ENCODE data around the gene SYT1.

Gene SYT1

DNA sequence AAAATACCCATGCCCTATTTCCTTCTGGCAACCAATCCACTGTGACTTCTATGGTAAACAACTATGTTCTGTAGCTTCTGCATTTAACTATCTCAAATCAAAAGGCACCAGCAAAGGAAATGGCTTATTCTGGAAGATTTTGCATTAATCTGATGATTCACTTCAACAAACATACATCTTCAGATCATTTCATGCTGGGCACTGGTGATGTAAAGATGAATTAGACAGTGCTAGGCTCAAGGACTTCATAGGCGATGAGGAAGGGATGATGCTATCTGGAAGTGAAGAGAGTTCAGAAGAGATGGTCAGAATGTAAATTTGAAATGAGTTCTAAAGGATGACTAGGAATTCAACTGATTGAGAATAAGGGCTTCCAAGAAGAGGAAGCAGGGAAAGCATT, 462.9 kb downstream of the SYT1 start:
- Histone ChIP-seq H3K4me3 (ENCODE audit: low read depth, low read length) (no peak overlapping the region), H3K36me3 (ENCODE audit: control insufficient read depth in 2 of 2, insufficient read depth in 1 of 2, low read length in 2 of 2) (no peaks in the 10 kb centered on the region), H3K27ac (ENCODE audit: extremely low read depth, low read depth, low read length) (no peak overlapping the region), H3K9me3 (ENCODE audit: control insufficient read depth, insufficient read depth, low read depth, low read length) (no peaks in the 10 kb centered on the region), H3K4me1 (ENCODE audit: control insufficient read depth, insufficient read depth, low read length) (no peaks in the 10 kb centered on the region)
- TF ChIP-seq ZNF433 (tag by site-specific recombination; IDR thresholded peaks at IDR 0.05; ENCODE audit: low read depth) (no peak), BCL11B (tag by site-specific recombination; IDR thresholded peaks at IDR 0.05; ENCODE audit: low read depth) (no peak), ZNF16 (tag by site-specific recombination; IDR thresholded peaks at IDR 0.05; ENCODE audit: low read depth) (no peak), ZNF48 (tag by site-specific recombination; IDR thresholded peaks at IDR 0.05) (no peak), ZNF654 (tag by site-specific recombination; IDR thresholded peaks at IDR 0.05; ENCODE audit: low read depth) (no peak), ZNF239 (tag by site-specific recombination; IDR thresholded peaks at IDR 0.05) (no peak), ZBTB7A (tag by site-specific recombination; IDR thresholded peaks at IDR 0.05; ENCODE audit: low read depth) (no peak), ZNF791 (tag by site-specific recombination; IDR thresholded peaks at IDR 0.05) (no peak), ZNF341 (tag by site-specific recombination; IDR thresholded peaks at IDR 0.05; ENCODE audit: low read depth) (no peak), ZNF558 (tag by site-specific recombination; IDR thresholded peaks at IDR 0.05) (no peak), ZFP69B (tag by site-specific recombination; IDR thresholded peaks at IDR 0.05) (no peak), ZNF169 (tag by site-specific recombination; IDR thresholded peaks at IDR 0.05) (no peak), BCL11A (tag by site-specific recombination; IDR thresholded peaks at IDR 0.05; ENCODE audit: low read depth) (no peak)
- TF ChIP-seq, protein P1, sequence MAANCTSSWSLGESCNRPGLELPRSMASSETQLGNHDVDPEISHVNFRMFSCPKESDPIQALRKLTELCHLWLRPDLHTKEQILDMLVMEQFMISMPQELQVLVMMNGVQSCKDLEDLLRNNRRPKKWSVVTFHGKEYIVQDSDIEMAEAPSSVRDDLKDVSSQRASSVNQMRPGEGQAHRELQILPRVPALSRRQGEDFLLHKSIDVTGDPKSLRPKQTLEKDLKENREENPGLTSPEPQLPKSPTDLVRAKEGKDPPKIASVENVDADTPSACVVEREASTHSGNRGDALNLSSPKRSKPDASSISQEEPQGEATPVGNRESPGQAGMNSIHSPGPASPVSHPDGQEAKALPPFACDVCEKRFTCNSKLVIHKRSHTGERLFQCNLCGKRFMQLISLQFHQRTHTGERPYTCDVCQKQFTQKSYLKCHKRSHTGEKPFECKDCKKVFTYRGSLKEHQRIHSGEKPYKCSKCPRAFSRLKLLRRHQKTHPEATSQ (tag by site-specific recombination; IDR thresholded peaks at IDR 0.05), result no peak
- TF ChIP-seq, protein P2, sequence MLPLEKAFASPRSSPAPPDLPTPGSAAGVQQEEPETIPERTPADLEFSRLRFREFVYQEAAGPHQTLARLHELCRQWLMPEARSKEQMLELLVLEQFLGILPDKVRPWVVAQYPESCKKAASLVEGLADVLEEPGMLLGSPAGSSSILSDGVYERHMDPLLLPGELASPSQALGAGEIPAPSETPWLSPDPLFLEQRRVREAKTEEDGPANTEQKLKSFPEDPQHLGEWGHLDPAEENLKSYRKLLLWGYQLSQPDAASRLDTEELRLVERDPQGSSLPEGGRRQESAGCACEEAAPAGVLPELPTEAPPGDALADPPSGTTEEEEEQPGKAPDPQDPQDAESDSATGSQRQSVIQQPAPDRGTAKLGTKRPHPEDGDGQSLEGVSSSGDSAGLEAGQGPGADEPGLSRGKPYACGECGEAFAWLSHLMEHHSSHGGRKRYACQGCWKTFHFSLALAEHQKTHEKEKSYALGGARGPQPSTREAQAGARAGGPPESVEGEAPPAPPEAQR (tag by site-specific recombination; IDR thresholded peaks at IDR 0.05), result no peak
- TF ChIP-seq, protein P3, sequence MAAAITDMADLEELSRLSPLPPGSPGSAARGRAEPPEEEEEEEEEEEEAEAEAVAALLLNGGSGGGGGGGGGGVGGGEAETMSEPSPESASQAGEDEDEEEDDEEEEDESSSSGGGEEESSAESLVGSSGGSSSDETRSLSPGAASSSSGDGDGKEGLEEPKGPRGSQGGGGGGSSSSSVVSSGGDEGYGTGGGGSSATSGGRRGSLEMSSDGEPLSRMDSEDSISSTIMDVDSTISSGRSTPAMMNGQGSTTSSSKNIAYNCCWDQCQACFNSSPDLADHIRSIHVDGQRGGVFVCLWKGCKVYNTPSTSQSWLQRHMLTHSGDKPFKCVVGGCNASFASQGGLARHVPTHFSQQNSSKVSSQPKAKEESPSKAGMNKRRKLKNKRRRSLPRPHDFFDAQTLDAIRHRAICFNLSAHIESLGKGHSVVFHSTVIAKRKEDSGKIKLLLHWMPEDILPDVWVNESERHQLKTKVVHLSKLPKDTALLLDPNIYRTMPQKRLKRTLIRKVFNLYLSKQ (tag by site-specific recombination; IDR thresholded peaks at IDR 0.05; ENCODE audit: borderline replicate concordance), result no peak
- TF ChIP-seq, protein P4, sequence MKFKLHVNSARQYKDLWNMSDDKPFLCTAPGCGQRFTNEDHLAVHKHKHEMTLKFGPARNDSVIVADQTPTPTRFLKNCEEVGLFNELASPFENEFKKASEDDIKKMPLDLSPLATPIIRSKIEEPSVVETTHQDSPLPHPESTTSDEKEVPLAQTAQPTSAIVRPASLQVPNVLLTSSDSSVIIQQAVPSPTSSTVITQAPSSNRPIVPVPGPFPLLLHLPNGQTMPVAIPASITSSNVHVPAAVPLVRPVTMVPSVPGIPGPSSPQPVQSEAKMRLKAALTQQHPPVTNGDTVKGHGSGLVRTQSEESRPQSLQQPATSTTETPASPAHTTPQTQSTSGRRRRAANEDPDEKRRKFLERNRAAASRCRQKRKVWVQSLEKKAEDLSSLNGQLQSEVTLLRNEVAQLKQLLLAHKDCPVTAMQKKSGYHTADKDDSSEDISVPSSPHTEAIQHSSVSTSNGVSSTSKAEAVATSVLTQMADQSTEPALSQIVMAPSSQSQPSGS (tag by site-specific recombination; IDR thresholded peaks at IDR 0.05; ENCODE audit: low read depth), result no peak
- TF ChIP-seq, protein P5, sequence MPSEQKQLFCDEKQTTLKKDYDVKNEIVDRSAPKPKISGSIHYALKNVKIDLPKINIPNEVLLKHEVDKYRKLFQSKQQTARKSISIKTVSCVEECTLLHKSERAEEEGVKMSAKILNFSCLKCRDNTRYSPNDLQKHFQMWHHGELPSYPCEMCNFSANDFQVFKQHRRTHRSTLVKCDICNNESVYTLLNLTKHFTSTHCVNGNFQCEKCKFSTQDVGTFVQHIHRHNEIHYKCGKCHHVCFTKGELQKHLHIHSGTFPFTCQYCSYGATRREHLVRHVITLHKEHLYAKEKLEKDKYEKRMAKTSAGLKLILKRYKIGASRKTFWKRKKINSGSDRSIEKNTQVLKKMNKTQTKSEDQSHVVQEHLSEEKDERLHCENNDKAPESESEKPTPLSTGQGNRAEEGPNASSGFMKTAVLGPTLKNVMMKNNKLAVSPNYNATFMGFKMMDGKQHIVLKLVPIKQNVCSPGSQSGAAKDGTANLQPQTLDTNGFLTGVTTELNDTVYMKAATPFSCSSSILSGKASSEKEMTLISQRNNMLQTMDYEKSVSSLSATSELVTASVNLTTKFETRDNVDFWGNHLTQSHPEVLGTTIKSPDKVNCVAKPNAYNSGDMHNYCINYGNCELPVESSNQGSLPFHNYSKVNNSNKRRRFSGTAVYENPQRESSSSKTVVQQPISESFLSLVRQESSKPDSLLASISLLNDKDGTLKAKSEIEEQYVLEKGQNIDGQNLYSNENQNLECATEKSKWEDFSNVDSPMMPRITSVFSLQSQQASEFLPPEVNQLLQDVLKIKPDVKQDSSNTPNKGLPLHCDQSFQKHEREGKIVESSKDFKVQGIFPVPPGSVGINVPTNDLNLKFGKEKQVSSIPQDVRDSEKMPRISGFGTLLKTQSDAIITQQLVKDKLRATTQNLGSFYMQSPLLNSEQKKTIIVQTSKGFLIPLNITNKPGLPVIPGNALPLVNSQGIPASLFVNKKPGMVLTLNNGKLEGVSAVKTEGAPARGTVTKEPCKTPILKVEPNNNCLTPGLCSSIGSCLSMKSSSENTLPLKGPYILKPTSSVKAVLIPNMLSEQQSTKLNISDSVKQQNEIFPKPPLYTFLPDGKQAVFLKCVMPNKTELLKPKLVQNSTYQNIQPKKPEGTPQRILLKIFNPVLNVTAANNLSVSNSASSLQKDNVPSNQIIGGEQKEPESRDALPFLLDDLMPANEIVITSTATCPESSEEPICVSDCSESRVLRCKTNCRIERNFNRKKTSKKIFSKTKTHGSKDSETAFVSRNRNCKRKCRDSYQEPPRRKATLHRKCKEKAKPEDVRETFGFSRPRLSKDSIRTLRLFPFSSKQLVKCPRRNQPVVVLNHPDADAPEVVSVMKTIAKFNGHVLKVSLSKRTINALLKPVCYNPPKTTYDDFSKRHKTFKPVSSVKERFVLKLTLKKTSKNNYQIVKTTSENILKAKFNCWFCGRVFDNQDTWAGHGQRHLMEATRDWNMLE (tag by site-specific recombination; conservative IDR thresholded peaks at IDR 0.05; ENCODE audit: low read depth), result no peak
- TF ChIP-seq, protein P6, sequence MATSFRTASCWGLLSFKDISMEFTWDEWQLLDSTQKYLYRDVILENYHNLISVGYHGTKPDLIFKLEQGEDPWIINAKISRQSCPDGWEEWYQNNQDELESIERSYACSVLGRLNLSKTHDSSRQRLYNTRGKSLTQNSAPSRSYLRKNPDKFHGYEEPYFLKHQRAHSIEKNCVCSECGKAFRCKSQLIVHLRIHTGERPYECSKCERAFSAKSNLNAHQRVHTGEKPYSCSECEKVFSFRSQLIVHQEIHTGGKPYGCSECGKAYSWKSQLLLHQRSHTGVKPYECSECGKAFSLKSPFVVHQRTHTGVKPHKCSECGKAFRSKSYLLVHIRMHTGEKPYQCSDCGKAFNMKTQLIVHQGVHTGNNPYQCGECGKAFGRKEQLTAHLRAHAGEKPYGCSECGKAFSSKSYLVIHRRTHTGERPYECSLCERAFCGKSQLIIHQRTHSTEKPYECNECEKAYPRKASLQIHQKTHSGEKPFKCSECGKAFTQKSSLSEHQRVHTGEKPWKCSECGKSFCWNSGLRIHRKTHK (tag by site-specific recombination; IDR thresholded peaks at IDR 0.05), result no peak
- CTCF ChIA-PET, result interaction anchor here (1.5 kb wide), 1 partner anchor 17 kb away, joined by 3 read pairs; no protein-coding TSS in a partner anchor
- POLR2A ChIA-PET, result no interaction called here

Measured in HEK293 (cell line).